C4-2B (cell line): ENCODE measurements around the gene ZNF467.

ENCODE experiments used
- ZFX ChIP-seq: fragments of 450-650 bp; IDR thresholded peaks from 2 replicates; pipeline ENCODE4 v1.6.1; 2017
- TF ChIP-seq, protein P1 (sequence below): fragments of 450-650 bp; conservative IDR thresholded peaks from 2 replicates; pipeline ENCODE4 v1.5.1; 2017; ENCODE audit warnings: mild to moderate bottlenecking

- TF ChIP-seq, protein P1, sequence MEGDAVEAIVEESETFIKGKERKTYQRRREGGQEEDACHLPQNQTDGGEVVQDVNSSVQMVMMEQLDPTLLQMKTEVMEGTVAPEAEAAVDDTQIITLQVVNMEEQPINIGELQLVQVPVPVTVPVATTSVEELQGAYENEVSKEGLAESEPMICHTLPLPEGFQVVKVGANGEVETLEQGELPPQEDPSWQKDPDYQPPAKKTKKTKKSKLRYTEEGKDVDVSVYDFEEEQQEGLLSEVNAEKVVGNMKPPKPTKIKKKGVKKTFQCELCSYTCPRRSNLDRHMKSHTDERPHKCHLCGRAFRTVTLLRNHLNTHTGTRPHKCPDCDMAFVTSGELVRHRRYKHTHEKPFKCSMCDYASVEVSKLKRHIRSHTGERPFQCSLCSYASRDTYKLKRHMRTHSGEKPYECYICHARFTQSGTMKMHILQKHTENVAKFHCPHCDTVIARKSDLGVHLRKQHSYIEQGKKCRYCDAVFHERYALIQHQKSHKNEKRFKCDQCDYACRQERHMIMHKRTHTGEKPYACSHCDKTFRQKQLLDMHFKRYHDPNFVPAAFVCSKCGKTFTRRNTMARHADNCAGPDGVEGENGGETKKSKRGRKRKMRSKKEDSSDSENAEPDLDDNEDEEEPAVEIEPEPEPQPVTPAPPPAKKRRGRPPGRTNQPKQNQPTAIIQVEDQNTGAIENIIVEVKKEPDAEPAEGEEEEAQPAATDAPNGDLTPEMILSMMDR: no peak
- no peak for TF ChIP-seq ZFX
Observed at GRCh38 chr7:149735181-149735602, 38.2 kb downstream of the ZNF467 start.
